HEK293 (cell line): ENCODE results near the gene WDR77.

Experiments used
- BCL11A ChIP-seq: fragments of 450-650 bp; formaldehyde crosslinking; IDR thresholded peaks from 2 replicates; pipeline ENCODE4 v1.5.1; 2016; ENCODE audit warnings: low read depth, missing biosample characterization, missing genetic modification characterization
- KLF16 ChIP-seq: fragments of 450-650 bp; formaldehyde crosslinking; IDR thresholded peaks from 2 replicates; pipeline ENCODE4 v1.5.1; 2017; ENCODE audit warnings: missing biosample characterization, missing genetic modification characterization
- ZBTB21 ChIP-seq: fragments of 450-650 bp; formaldehyde crosslinking; IDR thresholded peaks from 2 replicates; pipeline ENCODE4 v1.5.1; 2017; ENCODE audit warnings: missing biosample characterization, missing genetic modification characterization
- ZFP69B ChIP-seq: fragments of 450-650 bp; formaldehyde crosslinking; IDR thresholded peaks from 2 replicates; pipeline ENCODE4 v1.5.1; 2016; ENCODE audit warnings: missing biosample characterization, missing genetic modification characterization
- ZNF350 ChIP-seq: fragments of 450-650 bp; formaldehyde crosslinking; IDR thresholded peaks from 2 replicates; pipeline ENCODE4 v1.5.0; 2017; ENCODE audit warnings: missing biosample characterization, mild to moderate bottlenecking, missing genetic modification characterization
- TF ChIP-seq, protein P1 (sequence below): fragments of 450-650 bp; formaldehyde crosslinking; IDR thresholded peaks from 2 replicates; pipeline ENCODE4 v1.5.1; 2016; ENCODE audit warnings: missing biosample characterization, missing genetic modification characterization

DNA sequence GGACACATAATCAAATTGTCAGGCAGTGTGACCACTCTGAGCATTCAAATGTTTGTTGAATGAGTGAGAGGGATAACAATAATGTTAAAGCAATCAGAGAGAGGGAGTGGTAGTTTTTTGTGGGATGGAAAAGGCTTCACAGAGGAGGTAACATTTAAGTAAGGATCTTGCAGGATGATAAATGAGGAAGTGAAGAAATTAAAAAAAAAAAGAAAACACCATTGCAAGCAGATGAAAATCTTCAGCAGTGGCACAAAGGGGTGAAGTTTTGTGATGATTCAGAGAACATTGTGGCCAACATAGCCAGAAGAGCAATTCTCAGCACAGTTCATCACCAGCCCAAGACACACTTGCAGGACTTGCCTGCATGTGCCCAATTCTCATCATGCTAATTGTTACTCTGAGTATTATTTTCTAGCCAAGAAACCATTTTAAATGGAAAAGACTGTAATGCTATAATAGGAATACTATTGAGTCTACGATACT is 56.6 kb downstream of the WDR77 start:
- TF ChIP-seq ZBTB21 (tag by site-specific recombination) (no peak), ZFP69B (tag by site-specific recombination) (no peak), BCL11A (tag by site-specific recombination) (no peak), ZNF350 (tag by site-specific recombination) (no peak), KLF16 (no peak)
- TF ChIP-seq, protein P1, sequence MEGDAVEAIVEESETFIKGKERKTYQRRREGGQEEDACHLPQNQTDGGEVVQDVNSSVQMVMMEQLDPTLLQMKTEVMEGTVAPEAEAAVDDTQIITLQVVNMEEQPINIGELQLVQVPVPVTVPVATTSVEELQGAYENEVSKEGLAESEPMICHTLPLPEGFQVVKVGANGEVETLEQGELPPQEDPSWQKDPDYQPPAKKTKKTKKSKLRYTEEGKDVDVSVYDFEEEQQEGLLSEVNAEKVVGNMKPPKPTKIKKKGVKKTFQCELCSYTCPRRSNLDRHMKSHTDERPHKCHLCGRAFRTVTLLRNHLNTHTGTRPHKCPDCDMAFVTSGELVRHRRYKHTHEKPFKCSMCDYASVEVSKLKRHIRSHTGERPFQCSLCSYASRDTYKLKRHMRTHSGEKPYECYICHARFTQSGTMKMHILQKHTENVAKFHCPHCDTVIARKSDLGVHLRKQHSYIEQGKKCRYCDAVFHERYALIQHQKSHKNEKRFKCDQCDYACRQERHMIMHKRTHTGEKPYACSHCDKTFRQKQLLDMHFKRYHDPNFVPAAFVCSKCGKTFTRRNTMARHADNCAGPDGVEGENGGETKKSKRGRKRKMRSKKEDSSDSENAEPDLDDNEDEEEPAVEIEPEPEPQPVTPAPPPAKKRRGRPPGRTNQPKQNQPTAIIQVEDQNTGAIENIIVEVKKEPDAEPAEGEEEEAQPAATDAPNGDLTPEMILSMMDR: no peak
